Pancreas (tissue), 10 donors: ENCODE measurements around the gene PMM1. TPM values are rescaled to one million over a fixed set of nuclear protein-coding genes. Genes with fewer than 3 reads are reported as not detected.

Experiments
- ATAC-seq, 4 donors: fragments of 200-7000 bp; cut with Tn5 transposase; one replicate each; pipeline versions ENCODE4 v1.8.0 to v1.9.1; 2020; ENCODE audit warnings: mild to moderate bottlenecking in 4 of 4, moderate library complexity in 4 of 4
- DNase-seq, 6 donors: peaks; one replicate each; pipeline ENCODE4 v3.0.0-alpha.2; 2020
- FAIRE-seq: peaks from 2 replicates; lab custom pipeline; 2012; peaks lifted over from hg19 to GRCh38; lab: Jason Lieb, UNC
- H3K27ac ChIP-seq, 4 donors: fragments of 200-600 bp; sonication (generic); 1 replicate in 3 of 4; 2 replicates in 1 of 4; pipeline versions ENCODE4 v1.5.0 to v1.8.0; 2020
- H3K27me3 ChIP-seq, 4 donors: fragments of 200-600 bp; one replicate each; pipeline ENCODE4 v1.8.0; 2021
- H3K36me3 ChIP-seq, 3 donors: fragments of 200-600 bp; sonication (generic) in 1 of 3; one replicate each; pipeline versions ENCODE4 v1.5.0 to v1.8.0; 2020 to 2021
- H3K4me1 ChIP-seq, 3 donors: fragments of 200-600 bp; one replicate each; pipeline ENCODE4 v1.8.0; 2021
- H3K4me3 ChIP-seq, 4 donors: fragments of 200-600 bp; sonication (generic) in 2 of 4; one replicate each; pipeline versions ENCODE4 v1.5.0 to v1.8.0; 2020 to 2021
- H3K9me3 ChIP-seq, 4 donors: fragments of 200-600 bp; one replicate each; pipeline ENCODE4 v1.8.0; 2021
- CTCF ChIP-seq, 4 donors: fragments of 200-600 bp; sonication (generic) in 3 of 4; IDR thresholded peaks; one replicate each; pipeline versions ENCODE4 v1.5.0 to v1.8.0; 2021; ENCODE audit warnings: antibody characterized with exemption in 4 of 4
- WGBS, 2 donors: extraction: QIAGEN DNeasy Blood & Tissue Kit; methylation state at CpG; one replicate each; pipeline ENCODE4 v1.1.7; 2013; 5-methylcytosine and 5-hydroxymethylcytosine counted together
- intact Hi-C, 3 donors: fragments of 100-400 bp; cut with DNase I; formaldehyde crosslinking; loops; one replicate each; pipeline versions ENCODE4 v1.11.1 to v1.14.2; 2022
- polyA plus RNA-seq, 2 donors: library from polyadenylated mRNA; stranded (reverse); fragments of 200-250 nt; gene quantifications; one replicate each; pipeline ENCODE4 v1.2.3, GENCODE V29; 2013
- total RNA-seq, 6 donors: library from RNA; stranded (reverse); fragmentation: NEBNext Ultra II Directional in 4 of 6; extraction: Animal tissue kit (Norgen Biotek cat#: 25700) in 4 of 6; gene quantifications; one replicate each; pipeline versions ENCODE4 v1.2.1 to v1.2.4, GENCODE V29; 2021 to 2023
- donor health status: healthy with polysubstance abuse.
- donor health status: DM: no; HTN: no; CAD: no; lungs with moderate emphysema.
- donor health status: DM: no; HTN: no; CAD: no.
- donor health status: control.
- donor health status: control.
- donor health status: Bipolar disorder and iron deficiency.
- donor health status: DM: yes; HTN: yes; CAD: no.
- donor health status: DM: no; HTN: no; CAD: no.
- donor health status: DM: no; HTN: no; CAD: no.
- donor health status: DM: yes; HTN: yes; CAD: no.

Gene PMM1
- total and polyA plus RNA-seq, 8 donors = 10.3 to 69.2 (median 23.0) TPM

DNA sequence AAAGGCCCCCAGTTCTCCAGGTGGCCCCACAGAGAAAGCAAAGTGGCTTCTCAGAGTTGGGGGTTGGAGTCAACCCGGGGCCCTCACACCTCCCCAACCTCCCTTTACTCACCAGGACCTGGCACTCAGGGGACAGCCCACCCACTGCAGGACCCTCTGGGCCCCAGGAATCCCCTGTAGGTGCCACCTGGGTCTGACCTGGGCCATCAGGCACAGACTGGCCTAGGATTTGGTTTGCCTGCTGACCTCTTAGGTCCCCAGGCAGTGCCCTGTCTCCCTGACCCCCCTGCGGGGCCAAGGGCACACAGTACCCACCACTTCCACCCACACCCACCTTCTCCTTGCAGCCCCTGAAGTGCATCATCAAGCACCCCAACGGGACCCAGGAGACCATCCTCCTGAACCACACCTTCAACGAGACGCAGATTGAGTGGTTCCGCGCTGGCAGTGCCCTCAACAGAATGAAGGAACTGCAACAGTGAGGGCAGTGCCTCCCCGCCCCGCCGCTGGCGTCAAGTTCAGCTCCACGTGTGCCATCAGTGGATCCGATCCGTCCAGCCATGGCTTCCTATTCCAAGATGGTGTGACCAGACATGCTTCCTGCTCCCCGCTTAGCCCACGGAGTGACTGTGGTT, 61.4 kb downstream of the PMM1 start:
- no peak for TF ChIP-seq CTCF (IDR thresholded peaks at IDR 0.05)
- Histone ChIP-seq H3K36me3 (peaks cover 6 to 50% (median 30%) of the 10 kb centered on the region in 3 donors), H3K4me1 (peaks cover 9 to 13% (median 10%) of the 10 kb centered on the region in 3 donors), H3K9me3 (no peaks in the 10 kb centered on the region), H3K27ac (no peak overlapping the region), H3K27me3 (no peaks in the 10 kb centered on the region), H3K4me3 (no peak overlapping the region)
- ATAC-seq (no peak), FAIRE-seq (no peak), DNase-seq (no peak)
- intact Hi-C loops = loop anchor here in 1 of 3 donors (10.0 kb wide), 1 partner anchor 123 kb away; no protein-coding TSS in a partner anchor
- WGBS, 2 donors = 85 to 87% methylated on average over 16 of the region's 16 CpGs

Other genes starting within 250 kb of the PMM1 start
- gene TEF, start 207.9 kb downstream of the PMM1 start, total RNA-seq = 10 to 100 TPM in 5 of 6 donors, 1 to 10 TPM in 1; 8.3 to 19.6 (median 17.6) TPM
- 10 to 100 TPM in 1 of 2 donors, 1 to 10 TPM in 1; 8.8 to 18.7 TPM for gene TEF, start 207.9 kb downstream of the PMM1 start, polyA plus RNA-seq
- 10 to 100 TPM; 11.0 to 30.5 (median 19.9) TPM for gene TOB2, start 143.0 kb downstream of the PMM1 start, total RNA-seq
- gene TOB2, start 143.0 kb downstream of the PMM1 start, polyA plus RNA-seq = 10 to 100 TPM; 12.6 to 15.9 TPM
- gene PHF5A, start 121.1 kb downstream of the PMM1 start, total RNA-seq = 10 to 100 TPM in 5 of 6 donors, 1 to 10 TPM in 1; 8.8 to 18.6 (median 16.2) TPM
- 10 to 100 TPM; 22.1 to 29.7 TPM for gene PHF5A, start 121.1 kb downstream of the PMM1 start, polyA plus RNA-seq
- gene ACO2, start 120.7 kb downstream of the PMM1 start, total RNA-seq = 10 to 100 TPM; 34.2 to 53.1 (median 40.8) TPM
- 10 to 100 TPM; 19.2 to 33.2 TPM for gene ACO2, start 120.7 kb downstream of the PMM1 start, polyA plus RNA-seq
- gene POLR3H, start 45.4 kb downstream of the PMM1 start, total RNA-seq = 10 to 100 TPM; 11.0 to 18.9 (median 13.9) TPM
- gene POLR3H, start 45.4 kb downstream of the PMM1 start, polyA plus RNA-seq = 10 to 100 TPM; 14.8 to 22.0 TPM
- gene CSDC2, start 28.8 kb downstream of the PMM1 start, total RNA-seq = 10 to 100 TPM in 3 of 6 donors, 1 to 10 TPM in 3; 1.4 to 22.8 (median 11.4) TPM
- 10 to 100 TPM in 1 of 2 donors, 1 to 10 TPM in 1; 8.6 to 50.9 TPM for gene CSDC2, start 28.8 kb downstream of the PMM1 start, polyA plus RNA-seq
- gene DESI1, start 31.2 kb upstream of the PMM1 start, total RNA-seq = 10 to 100 TPM in 3 of 6 donors, 1 to 10 TPM in 3; 8.2 to 14.8 (median 10.3) TPM
- gene DESI1, start 31.2 kb upstream of the PMM1 start, polyA plus RNA-seq = 1 to 10 TPM; 9.5 to 9.6 TPM
- 10 to 100 TPM; 49.8 to 85.4 (median 76.1) TPM for gene XRCC6, start 31.5 kb upstream of the PMM1 start, total RNA-seq
- gene XRCC6, start 31.5 kb upstream of the PMM1 start, polyA plus RNA-seq = 10 to 100 TPM; 51.5 to 86.4 TPM
- 10 to 100 TPM; 43.5 to 74.1 (median 59.5) TPM for gene SNU13, start 99.0 kb upstream of the PMM1 start, total RNA-seq
- 10 to 100 TPM; 57.9 to 89.7 TPM for gene SNU13, start 99.0 kb upstream of the PMM1 start, polyA plus RNA-seq
- gene MEI1, start 109.7 kb upstream of the PMM1 start, total RNA-seq = 1 to 10 TPM in 1 of 6 donors, under 1 TPM in 4, not detected in 1; 0.28 to 2.3 (median 0.35) TPM
- gene MEI1, start 109.7 kb upstream of the PMM1 start, polyA plus RNA-seq = under 1 TPM; 0.15 to 0.70 TPM
- gene CCDC134, start 210.8 kb upstream of the PMM1 start, total RNA-seq = 1 to 10 TPM; 2.9 to 7.6 (median 4.9) TPM
- gene CCDC134, start 210.8 kb upstream of the PMM1 start, polyA plus RNA-seq = 1 to 10 TPM; 1.9 to 2.0 TPM
- 10 to 100 TPM; 28.2 to 44.8 (median 34.3) TPM for gene SREBF2, start 243.3 kb upstream of the PMM1 start, total RNA-seq
- gene SREBF2, start 243.3 kb upstream of the PMM1 start, polyA plus RNA-seq = 10 to 100 TPM; 32.7 to 37.3 TPM